ENCODE data around the gene COX6B2. TPM values are rescaled to one million over a fixed set of nuclear protein-coding genes. Genes with fewer than 3 reads are reported as not detected.

COX6B2 gene
- total RNA-seq, 1 donor from 2014 or later = 0.16 TPM

- no peaks in the 10 kb centered on the region for H3K4me1 Mint-ChIP-seq
- no peak overlapping the region for H3K27ac Mint-ChIP-seq (ENCODE audit: unreplicated experiment)
- no peaks in the 10 kb centered on the region for H3K9me3 Mint-ChIP-seq
- TF ChIP-seq, protein P1, sequence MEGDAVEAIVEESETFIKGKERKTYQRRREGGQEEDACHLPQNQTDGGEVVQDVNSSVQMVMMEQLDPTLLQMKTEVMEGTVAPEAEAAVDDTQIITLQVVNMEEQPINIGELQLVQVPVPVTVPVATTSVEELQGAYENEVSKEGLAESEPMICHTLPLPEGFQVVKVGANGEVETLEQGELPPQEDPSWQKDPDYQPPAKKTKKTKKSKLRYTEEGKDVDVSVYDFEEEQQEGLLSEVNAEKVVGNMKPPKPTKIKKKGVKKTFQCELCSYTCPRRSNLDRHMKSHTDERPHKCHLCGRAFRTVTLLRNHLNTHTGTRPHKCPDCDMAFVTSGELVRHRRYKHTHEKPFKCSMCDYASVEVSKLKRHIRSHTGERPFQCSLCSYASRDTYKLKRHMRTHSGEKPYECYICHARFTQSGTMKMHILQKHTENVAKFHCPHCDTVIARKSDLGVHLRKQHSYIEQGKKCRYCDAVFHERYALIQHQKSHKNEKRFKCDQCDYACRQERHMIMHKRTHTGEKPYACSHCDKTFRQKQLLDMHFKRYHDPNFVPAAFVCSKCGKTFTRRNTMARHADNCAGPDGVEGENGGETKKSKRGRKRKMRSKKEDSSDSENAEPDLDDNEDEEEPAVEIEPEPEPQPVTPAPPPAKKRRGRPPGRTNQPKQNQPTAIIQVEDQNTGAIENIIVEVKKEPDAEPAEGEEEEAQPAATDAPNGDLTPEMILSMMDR (conservative IDR thresholded peaks at IDR 0.05) = no peak
- DNase-seq (ENCODE audit: low read depth, low spot score) = no peak
- no peaks in the 10 kb centered on the region for H3K27me3 Mint-ChIP-seq (ENCODE audit: low read depth)
- no peak overlapping the region for H3K4me3 Mint-ChIP-seq
- H3K36me3 Mint-ChIP-seq (ENCODE audit: low read depth) = no peaks in the 10 kb centered on the region
These were observed 32.2 kb downstream of the COX6B2 start for GRCh38 chr19:55322204-55322885.

DNA sequence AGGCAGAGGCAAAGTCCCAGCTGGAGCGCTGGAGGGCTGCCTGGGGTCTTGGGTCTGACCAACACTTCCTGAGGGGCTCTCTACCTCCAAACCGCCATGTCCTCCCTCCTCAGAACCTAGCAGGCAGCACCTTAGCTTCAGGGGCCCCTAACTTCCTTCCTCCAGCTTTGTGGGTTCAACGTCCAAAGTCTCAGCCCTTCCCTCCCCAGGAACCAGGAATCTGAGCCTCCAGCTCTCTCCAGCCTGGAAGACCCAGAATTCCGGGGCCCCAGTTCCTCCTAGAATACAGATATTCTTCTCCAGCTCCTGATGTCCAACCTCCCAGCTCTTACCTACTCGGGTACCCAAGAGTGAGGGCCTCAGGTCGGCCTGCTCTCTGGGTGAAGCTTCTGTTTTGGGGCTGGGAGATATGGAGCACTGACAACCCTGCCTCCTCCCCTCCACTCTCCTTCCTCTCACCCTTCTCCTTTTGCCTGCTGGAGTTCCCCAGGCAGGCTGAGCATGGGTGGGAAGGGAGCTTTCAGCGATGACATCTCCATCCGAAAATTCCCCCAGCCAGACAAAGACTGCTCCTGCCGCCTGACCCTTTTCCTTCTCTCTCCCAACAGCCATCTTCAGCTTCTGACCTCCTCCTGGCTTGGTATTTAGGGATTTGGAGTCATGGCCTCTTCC is 32.9 kb downstream of the COX6B2 start:
- no peak for DNase-seq (ENCODE audit: low read depth, low spot score)
- Mint-ChIP-seq H3K4me3 (no peak overlapping the region), H3K9me3 (no peaks in the 10 kb centered on the region), H3K36me3 (ENCODE audit: low read depth) (no peaks in the 10 kb centered on the region), H3K4me1 (no peaks in the 10 kb centered on the region), H3K27ac (ENCODE audit: unreplicated experiment) (no peak overlapping the region), H3K27me3 (ENCODE audit: low read depth) (no peaks in the 10 kb centered on the region)
- TF ChIP-seq, protein P1 (conservative IDR thresholded peaks at IDR 0.05) = no peak

DNA sequence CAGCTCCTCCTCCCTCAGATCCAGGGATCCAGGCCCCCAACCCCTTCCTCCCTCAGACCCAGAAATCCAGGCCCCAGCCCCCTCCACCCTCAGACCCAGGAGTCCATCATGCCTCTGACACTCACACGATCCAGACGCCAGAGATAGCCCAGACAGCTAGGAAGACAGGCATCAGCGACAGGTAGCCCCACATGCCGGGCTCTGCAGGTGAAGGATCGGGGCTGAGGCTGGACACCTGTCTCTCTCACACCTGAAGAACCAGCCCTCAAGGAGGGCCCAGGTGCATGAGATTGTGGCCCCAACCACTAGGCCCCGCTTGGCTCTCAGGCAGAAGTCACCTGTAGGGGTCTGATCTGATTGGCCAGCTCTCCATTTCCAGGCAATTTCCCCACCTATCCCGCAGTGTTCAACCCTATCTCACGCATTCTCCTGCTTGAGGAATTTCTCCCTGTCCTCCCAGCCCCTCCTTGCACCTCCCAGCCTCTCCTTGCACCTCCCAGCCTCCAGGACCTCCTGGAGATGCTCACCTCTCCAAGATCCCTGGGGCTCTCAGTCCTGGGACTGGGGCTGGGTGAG is 33.6 kb downstream of the COX6B2 start:
- no peaks in the 10 kb centered on the region for H3K36me3 Mint-ChIP-seq (ENCODE audit: low read depth)
- H3K4me1 Mint-ChIP-seq = peaks cover 4% of the 10 kb centered on the region
- no peak for DNase-seq (ENCODE audit: low read depth, low spot score)
- H3K27ac Mint-ChIP-seq (ENCODE audit: unreplicated experiment) = no peak overlapping the region
- H3K4me3 Mint-ChIP-seq = no peak overlapping the region
- TF ChIP-seq, protein P1 (conservative IDR thresholded peaks at IDR 0.05) = no peak
- H3K27me3 Mint-ChIP-seq (ENCODE audit: low read depth) = no peaks in the 10 kb centered on the region
- peaks cover 2% of the 10 kb centered on the region for H3K9me3 Mint-ChIP-seq

- Mint-ChIP-seq H3K36me3 (ENCODE audit: low read depth) (no peaks in the 10 kb centered on the region), H3K9me3 (peaks cover 2% of the 10 kb centered on the region), H3K4me3 (peak overlapping the region; percentile 44), H3K4me1 (peaks cover 4% of the 10 kb centered on the region), H3K27me3 (ENCODE audit: low read depth) (no peaks in the 10 kb centered on the region), H3K27ac (ENCODE audit: unreplicated experiment) (peak overlapping the region; percentile 43)
- DNase-seq (ENCODE audit: low read depth, low spot score) = peak; percentile 68
- TF ChIP-seq, protein P1 (conservative IDR thresholded peaks at IDR 0.05) = no peak
These were observed 34.7 kb downstream of the COX6B2 start for GRCh38 chr19:55319785-55320184.

DNA sequence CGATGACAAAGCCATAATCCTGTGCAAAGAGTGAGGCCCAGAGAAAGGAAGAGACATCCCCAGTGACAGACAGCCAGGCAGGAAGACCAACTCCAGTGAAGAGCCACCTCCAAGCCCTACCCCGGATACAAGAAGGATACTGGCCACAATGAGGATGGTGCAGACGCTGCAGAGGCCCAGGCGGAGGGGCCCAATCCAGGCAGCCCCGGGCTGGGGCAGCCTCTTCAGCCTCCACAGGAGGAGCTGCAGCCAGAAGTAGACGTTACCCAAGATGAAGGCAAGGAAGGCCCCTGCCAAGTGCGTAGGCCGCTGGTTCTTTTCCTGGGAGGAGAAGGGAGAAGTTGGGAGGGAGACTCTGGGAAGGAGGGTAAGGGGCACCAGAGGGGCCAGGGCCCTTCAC is 37.9 kb downstream of the COX6B2 start:
- no peaks in the 10 kb centered on the region for H3K36me3 Mint-ChIP-seq (ENCODE audit: low read depth)
- TF ChIP-seq, protein P1 (conservative IDR thresholded peaks at IDR 0.05) = no peak
- peaks cover 2% of the 10 kb centered on the region for H3K9me3 Mint-ChIP-seq
- H3K27me3 Mint-ChIP-seq (ENCODE audit: low read depth) = no peaks in the 10 kb centered on the region
- peak overlapping the region; percentile 46 for H3K27ac Mint-ChIP-seq (ENCODE audit: unreplicated experiment)
- no peak for DNase-seq (ENCODE audit: low read depth, low spot score)
- peaks cover 12% of the 10 kb centered on the region for H3K4me1 Mint-ChIP-seq
- H3K4me3 Mint-ChIP-seq = no peak overlapping the region
